SK-N-SH (cell line): ENCODE results near the gene AGFG2. TPM values are rescaled to one million over a fixed set of nuclear protein-coding genes. Genes with fewer than 3 reads are reported as not detected.
"Not testable (repeated sequence)": the region's sequence is repeated elsewhere in the genome, so short reads cannot be mapped to it uniquely, and the experiment has no call there.

Experiments used
- CTCF ChIA-PET: fragments of 300-600, 350-600 bp; formaldehyde crosslinking; extraction: SDS; loops from one replicate; lab custom pipeline; 2021; lab: Yijun Ruan, JAX
- POLR2A ChIA-PET: fragments of 350-600 bp; sonication (Branson Sonifier 250); formaldehyde crosslinking; extraction: SDS; loops from one replicate; lab custom pipeline; 2020; ENCODE audit warnings: antibody characterized with exemption, inconsistent platforms; lab: Yijun Ruan, JAX
- DNase-seq: peaks from one replicate; pipeline ENCODE4 v3.0.0; 2012
- H2AFZ ChIP-seq: fragments of 200-600 bp; sonication (generic); 2 replicates; pipeline ENCODE4 v1.8.1; 2016; ENCODE audit warnings: antibody characterized with exemption, mild to moderate bottlenecking, low read depth
- H3F3A ChIP-seq: fragments of 200-600 bp; sonication (generic); replicated peaks from 2 replicates; pipeline ENCODE3; 2016; ENCODE audit warnings: antibody characterized with exemption, mild to moderate bottlenecking; ENCODE audit not compliant: insufficient read depth
- H3K27ac ChIP-seq, 2 experiments: fragments of 200-500 bp in 1 of 2; fragments of 200-600 bp in 1 of 2; sonication (Bioruptor generic) in 1 of 2; sonication (generic), shearing (Covaris generic) in 1 of 2; 2 replicates each; pipeline versions ENCODE4 v1.5.1 to v1.6.1; 2014 to 2016; ENCODE audit warnings: low read depth in 2 of 2, inconsistent platforms in 1 of 2, low read length in 1 of 2, mild to moderate bottlenecking in 1 of 2, mixed read lengths in 1 of 2
- H3K27me3 ChIP-seq: fragments of 200-600 bp; sonication (generic), shearing (Covaris generic); 2 replicates; pipeline ENCODE4 v1.6.1; 2016; ENCODE audit warnings: mixed run types; ENCODE audit not compliant: insufficient read depth
- H3K36me3 ChIP-seq, 2 experiments: fragments of 200-500 bp in 1 of 2; fragments of 200-600 bp in 1 of 2; sonication (Bioruptor generic) in 1 of 2; sonication (generic) in 1 of 2; replicated peaks in 1 of 2; 2 replicates each; pipeline versions ENCODE3 to v1.5.1; 2014 to 2016; ENCODE audit warnings: low read length in 1 of 2, mild to moderate bottlenecking in 1 of 2; ENCODE audit not compliant: insufficient read depth in 2 of 2, control insufficient read depth in 1 of 2
- H3K4me1 ChIP-seq, 2 experiments: fragments of 200-500 bp in 1 of 2; fragments of 200-600 bp in 1 of 2; sonication (Bioruptor generic) in 1 of 2; sonication (generic), shearing (Covaris generic) in 1 of 2; 2 replicates each; pipeline versions ENCODE4 v1.5.1 to v1.6.1; 2014 to 2016; ENCODE audit warnings: low read depth in 1 of 2, low read length in 1 of 2, mixed run types in 1 of 2; ENCODE audit not compliant: insufficient read depth in 2 of 2, control insufficient read depth in 1 of 2
- H3K4me2 ChIP-seq: fragments of 200-600 bp; sonication (generic), shearing (Covaris generic); 2 replicates; pipeline ENCODE4 v1.6.1; 2017; ENCODE audit warnings: mixed run types
- H3K4me3 ChIP-seq, 2 experiments: fragments of 200-500 bp in 1 of 2; fragments of 200-600 bp in 1 of 2; sonication (Bioruptor generic) in 1 of 2; sonication (generic), shearing (Covaris generic) in 1 of 2; 2 replicates each; pipeline versions ENCODE4 v1.5.1 to v1.8.1; 2014 to 2016; ENCODE audit warnings: low read depth in 2 of 2, inconsistent platforms in 1 of 2, low read length in 1 of 2, mild to moderate bottlenecking in 1 of 2, mixed read lengths in 1 of 2, moderate library complexity in 1 of 2
- H3K79me2 ChIP-seq: fragments of 200-600 bp; sonication (generic); 2 replicates; pipeline ENCODE4 v1.8.1; 2017; ENCODE audit warnings: mild to moderate bottlenecking; ENCODE audit not compliant: insufficient read depth
- H3K9ac ChIP-seq: fragments of 200-600 bp; sonication (generic); 2 replicates; pipeline ENCODE4 v1.6.1; 2017; ENCODE audit warnings: mixed run types
- H3K9me2 ChIP-seq: fragments of 200-600 bp; sonication (generic); 2 replicates; pipeline ENCODE4 v1.6.1; 2017; ENCODE audit warnings: mixed run types
- H3K9me3 ChIP-seq: fragments of 200-600 bp; sonication (generic); 2 replicates; pipeline ENCODE4 v1.6.1; 2017; ENCODE audit warnings: mixed run types, mild to moderate bottlenecking, moderate library complexity
- H4K20me1 ChIP-seq: fragments of 200-600 bp; sonication (generic); 2 replicates; pipeline ENCODE4 v1.6.1; 2017; ENCODE audit warnings: mild to moderate bottlenecking, mixed run types; ENCODE audit not compliant: insufficient read depth
- FOSL2 ChIP-seq: IDR thresholded peaks from 2 replicates; pipeline ENCODE4 v1.4.0; 2012; ENCODE audit warnings: low read depth, mild to moderate bottlenecking, moderate library complexity, borderline replicate concordance
- FOXJ3 ChIP-seq: sonication (generic); formaldehyde crosslinking; IDR thresholded peaks from 2 replicates; pipeline ENCODE4 v1.5.1; 2020; ENCODE audit warnings: mild to moderate bottlenecking, missing genetic modification reagents
- FOXM1 ChIP-seq: IDR thresholded peaks from 2 replicates; pipeline ENCODE4 v1.4.0; 2012; ENCODE audit warnings: low read depth, mild to moderate bottlenecking
- NFIC ChIP-seq: IDR thresholded peaks from 2 replicates; pipeline ENCODE4 v1.4.0; 2012; ENCODE audit warnings: borderline replicate concordance
- NRF1 ChIP-seq: IDR thresholded peaks from 2 replicates; pipeline ENCODE4 v1.6.1; 2012; ENCODE audit warnings: low read depth, mild to moderate bottlenecking, low read length
- RAD21 ChIP-seq: IDR thresholded peaks from 2 replicates; pipeline ENCODE4 v1.6.1; 2012; ENCODE audit warnings: mild to moderate bottlenecking, low read length
- SIN3A ChIP-seq: IDR thresholded peaks from 2 replicates; pipeline ENCODE4 v1.6.1; 2012; ENCODE audit warnings: low read depth, mild to moderate bottlenecking, low read length, moderate library complexity, borderline replicate concordance
- SMC3 ChIP-seq: IDR thresholded peaks from 2 replicates; pipeline ENCODE4 v1.6.1; 2012; ENCODE audit warnings: low read depth, low read length, improper control_type of control experiment
- TAF1 ChIP-seq: IDR thresholded peaks from 2 replicates; pipeline ENCODE4 v1.6.1; 2012; ENCODE audit warnings: low read depth, mild to moderate bottlenecking, low read length, moderate library complexity, borderline replicate concordance
- TEAD4 ChIP-seq: IDR thresholded peaks from 2 replicates; pipeline ENCODE4 v1.4.0; 2012; ENCODE audit warnings: mild to moderate bottlenecking, borderline replicate concordance; ENCODE audit not compliant: insufficient read depth
- WGBS: methylation state at CpG from one replicate; pipeline ENCODE4 v1.1.6; 2017; ENCODE audit warnings: low lambda C conversion rate; 5-methylcytosine and 5-hydroxymethylcytosine counted together
- polyA plus RNA-seq, 3 experiments: library from polyadenylated mRNA; depleted of rRNA; stranded (reverse); fragments of >200 nt; gene quantifications; 2 replicates each; pipeline ENCODE4 v1.2.3, GENCODE V29; 2012
- TF ChIP-seq, protein P1 (sequence below): fragments of 150-350 bp; IDR thresholded peaks from 2 replicates; pipeline ENCODE4 v1.6.1; 2017; ENCODE audit warnings: antibody characterized with exemption, low read length, low read depth, borderline replicate concordance
- TF ChIP-seq, protein P2 (sequence below): fragments of 200-600 bp; sonication (generic); IDR thresholded peaks from 2 replicates; pipeline ENCODE4 v1.6.1; 2017; ENCODE audit warnings: antibody characterized with exemption, mild to moderate bottlenecking, moderate library complexity

Gene AGFG2
- polyA plus RNA-seq, 1 of the 3 experiments (the other 2 are of a cell fraction) = 23.1 TPM

GRCh38 chr7:100563809-100564400, 24.9 kb downstream of the AGFG2 start:
- ChIA-PET POLR2A (interaction anchor here (1.5 kb wide), 1 partner anchor 22 kb away, joined by 3 read pairs; no protein-coding TSS in a partner anchor), CTCF (interaction anchor here (0.6 to 16.6 kb wide), 52 partner anchors 9 to 288 kb away, joined by 3 to 398 read pairs (median 4); partner anchors contain the start of genes ACTL6B, AGFG2, FBXO24 and GIGYF1)
- Histone ChIP-seq H3F3A (peaks cover 9% of the 10 kb centered on the region), H3K9me2 (no peaks in the 10 kb centered on the region), H3K36me3 (peaks cover 0 to 3% of the 10 kb centered on the region in 2 experiments), H3K27ac (no peak overlapping the region; a peak in 1 of 4 replicates), H3K4me1 (peaks cover 0 to 24% of the 10 kb centered on the region in 2 experiments; a peak in 1 of 4 replicates), H3K9ac (no peak overlapping the region), H3K27me3 (no peaks in the 10 kb centered on the region), H3K79me2 (no peaks in the 10 kb centered on the region), H3K4me3 (no peak overlapping the region; a peak in 1 of 4 replicates), H3K4me2 (no peak overlapping the region), H4K20me1 (no peaks in the 10 kb centered on the region), H2AFZ (no peak overlapping the region), H3K9me3 (no peaks in the 10 kb centered on the region)
- TF ChIP-seq FOSL2 = no peak
- no peak for TF ChIP-seq TAF1
- TF ChIP-seq, protein P1, sequence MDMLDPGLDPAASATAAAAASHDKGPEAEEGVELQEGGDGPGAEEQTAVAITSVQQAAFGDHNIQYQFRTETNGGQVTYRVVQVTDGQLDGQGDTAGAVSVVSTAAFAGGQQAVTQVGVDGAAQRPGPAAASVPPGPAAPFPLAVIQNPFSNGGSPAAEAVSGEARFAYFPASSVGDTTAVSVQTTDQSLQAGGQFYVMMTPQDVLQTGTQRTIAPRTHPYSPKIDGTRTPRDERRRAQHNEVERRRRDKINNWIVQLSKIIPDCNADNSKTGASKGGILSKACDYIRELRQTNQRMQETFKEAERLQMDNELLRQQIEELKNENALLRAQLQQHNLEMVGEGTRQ = 0 out of 2 replicates have a peak, but pooled peaks have one; percentile 1
- TF ChIP-seq FOXM1 = no peak
- TF ChIP-seq SMC3 = peak; percentile 95
- peak; percentile 84 for TF ChIP-seq RAD21
- TF ChIP-seq NFIC = no peak
- TF ChIP-seq FOXJ3 = no peak
- TF ChIP-seq, protein P2, sequence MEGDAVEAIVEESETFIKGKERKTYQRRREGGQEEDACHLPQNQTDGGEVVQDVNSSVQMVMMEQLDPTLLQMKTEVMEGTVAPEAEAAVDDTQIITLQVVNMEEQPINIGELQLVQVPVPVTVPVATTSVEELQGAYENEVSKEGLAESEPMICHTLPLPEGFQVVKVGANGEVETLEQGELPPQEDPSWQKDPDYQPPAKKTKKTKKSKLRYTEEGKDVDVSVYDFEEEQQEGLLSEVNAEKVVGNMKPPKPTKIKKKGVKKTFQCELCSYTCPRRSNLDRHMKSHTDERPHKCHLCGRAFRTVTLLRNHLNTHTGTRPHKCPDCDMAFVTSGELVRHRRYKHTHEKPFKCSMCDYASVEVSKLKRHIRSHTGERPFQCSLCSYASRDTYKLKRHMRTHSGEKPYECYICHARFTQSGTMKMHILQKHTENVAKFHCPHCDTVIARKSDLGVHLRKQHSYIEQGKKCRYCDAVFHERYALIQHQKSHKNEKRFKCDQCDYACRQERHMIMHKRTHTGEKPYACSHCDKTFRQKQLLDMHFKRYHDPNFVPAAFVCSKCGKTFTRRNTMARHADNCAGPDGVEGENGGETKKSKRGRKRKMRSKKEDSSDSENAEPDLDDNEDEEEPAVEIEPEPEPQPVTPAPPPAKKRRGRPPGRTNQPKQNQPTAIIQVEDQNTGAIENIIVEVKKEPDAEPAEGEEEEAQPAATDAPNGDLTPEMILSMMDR = peak; percentile 98
- no peak for TF ChIP-seq TEAD4
- no peak for TF ChIP-seq NRF1
- peak; percentile 26; the same call in 1 of the 2 replicates for TF ChIP-seq SIN3A
- 27% methylated on average over 12 of the region's 12 CpGs for WGBS
- peak; percentile 95 for DNase-seq

- not testable (repeated sequence) for DNase-seq, H3K9me3 ChIP-seq, H3K4me3 ChIP-seq, H3F3A ChIP-seq, H3K27ac ChIP-seq, H2AFZ ChIP-seq, H3K79me2 ChIP-seq, H3K9me2 ChIP-seq, H3K36me3 ChIP-seq, H3K9ac ChIP-seq, H3K4me2 ChIP-seq, H4K20me1 ChIP-seq, H3K27me3 ChIP-seq
- peaks cover 0 to 26% of the 10 kb centered on the region in 2 experiments; a peak in 1 of 4 replicates for H3K4me1 ChIP-seq
- 88% methylated on average over 6 of the region's 6 CpGs for WGBS
- POLR2A ChIA-PET = interaction anchor here (0.6 to 1.5 kb wide), 2 partner anchors 21 to 99 kb away, joined by 3 to 7 read pairs; no protein-coding TSS in a partner anchor
- CTCF ChIA-PET = interaction anchor here (0.7 to 16.6 kb wide), 47 partner anchors 8 to 288 kb away, joined by 3 to 398 read pairs (median 5); partner anchors contain the start of genes ACTL6B, AGFG2, FBXO24 and GIGYF1
These were observed 25.4 kb downstream of the AGFG2 start for GRCh38 chr7:100564405-100564804.
